ENCODE results near the gene SNX24. TPM values are rescaled to one million over a fixed set of nuclear protein-coding genes. Genes with fewer than 3 reads are reported as not detected.

Gene SNX24
- total and polyA plus RNA-seq, 10 of the 15 experiments (the other 5 are each of a cell fraction or from before 2014, with no cell fraction given) = 0.15 to 6.6 (median 4.1) TPM

GRCh38 chr5:122984425-122984824 lies 139.0 kb downstream of the SNX24 start (continued):
- TF ChIP-seq IKZF1 (conservative IDR thresholded peaks at IDR 0.05) (no peak), ATF7 (IDR thresholded peaks at IDR 0.05; ENCODE audit: low read depth) (no peak), NFYA (IDR thresholded peaks at IDR 0.05; ENCODE audit: borderline replicate concordance, low read depth, low read length) (no peak), RUNX3 (IDR thresholded peaks at IDR 0.05; ENCODE audit: low read length) (no peak)
- TF ChIP-seq, protein P1, sequence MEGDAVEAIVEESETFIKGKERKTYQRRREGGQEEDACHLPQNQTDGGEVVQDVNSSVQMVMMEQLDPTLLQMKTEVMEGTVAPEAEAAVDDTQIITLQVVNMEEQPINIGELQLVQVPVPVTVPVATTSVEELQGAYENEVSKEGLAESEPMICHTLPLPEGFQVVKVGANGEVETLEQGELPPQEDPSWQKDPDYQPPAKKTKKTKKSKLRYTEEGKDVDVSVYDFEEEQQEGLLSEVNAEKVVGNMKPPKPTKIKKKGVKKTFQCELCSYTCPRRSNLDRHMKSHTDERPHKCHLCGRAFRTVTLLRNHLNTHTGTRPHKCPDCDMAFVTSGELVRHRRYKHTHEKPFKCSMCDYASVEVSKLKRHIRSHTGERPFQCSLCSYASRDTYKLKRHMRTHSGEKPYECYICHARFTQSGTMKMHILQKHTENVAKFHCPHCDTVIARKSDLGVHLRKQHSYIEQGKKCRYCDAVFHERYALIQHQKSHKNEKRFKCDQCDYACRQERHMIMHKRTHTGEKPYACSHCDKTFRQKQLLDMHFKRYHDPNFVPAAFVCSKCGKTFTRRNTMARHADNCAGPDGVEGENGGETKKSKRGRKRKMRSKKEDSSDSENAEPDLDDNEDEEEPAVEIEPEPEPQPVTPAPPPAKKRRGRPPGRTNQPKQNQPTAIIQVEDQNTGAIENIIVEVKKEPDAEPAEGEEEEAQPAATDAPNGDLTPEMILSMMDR (IDR thresholded peaks at IDR 0.05 in 2 of 3, conservative IDR thresholded peaks at IDR 0.05 in 1 of 3; ENCODE audit: control insufficient read depth in 2 of 3, extremely low read depth in 1 of 3, insufficient read depth in 1 of 3, low read depth in 3 of 3, low read length in 3 of 3) = no peak
- TF ChIP-seq, protein P2, sequence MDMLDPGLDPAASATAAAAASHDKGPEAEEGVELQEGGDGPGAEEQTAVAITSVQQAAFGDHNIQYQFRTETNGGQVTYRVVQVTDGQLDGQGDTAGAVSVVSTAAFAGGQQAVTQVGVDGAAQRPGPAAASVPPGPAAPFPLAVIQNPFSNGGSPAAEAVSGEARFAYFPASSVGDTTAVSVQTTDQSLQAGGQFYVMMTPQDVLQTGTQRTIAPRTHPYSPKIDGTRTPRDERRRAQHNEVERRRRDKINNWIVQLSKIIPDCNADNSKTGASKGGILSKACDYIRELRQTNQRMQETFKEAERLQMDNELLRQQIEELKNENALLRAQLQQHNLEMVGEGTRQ (IDR thresholded peaks at IDR 0.05; ENCODE audit: borderline replicate concordance, low read depth, low read length) = no peak

GRCh38 chr5:122985006-122985700 lies 139.7 kb downstream of the SNX24 start:
- SMC1A ChIA-PET (ENCODE audit: uncharacterized antibody, unreplicated experiment) = interaction anchor here (1.0 to 1.3 kb wide), 2 partner anchors 8 to 17 kb away, joined by 3 to 4 read pairs; no protein-coding TSS in a partner anchor
- POLR2A ChIA-PET = no interaction called here
- ATAC-seq = no peak
- RAD21 ChIA-PET (ENCODE audit: unreplicated experiment) = no interaction called here
- H3K9ac ChIP-seq (ENCODE audit: control insufficient read depth, insufficient read depth, low read length) = no peak overlapping the region
- BruUV-seq (replicated peaks) = no TSS peak
- H3K9me3 ChIP-seq (replicated peaks; ENCODE audit: control insufficient read depth, insufficient read depth, low read length) = no peaks in the 10 kb centered on the region
- in situ Hi-C loops (cut with MboI) = no loop called here
- intact Hi-C loops (cut with micrococcal nuclease; ENCODE audit: unreplicated experiment) = no loop called here
- no peak overlapping the region for H3K4me3 ChIP-seq
- no peaks in the 10 kb centered on the region for H3K27me3 ChIP-seq (replicated peaks in 1 of 2; ENCODE audit: control insufficient read depth in 2 of 2, insufficient read depth in 2 of 2, low read length in 1 of 2)
- CTCF ChIA-PET = interaction anchor here (0.9 kb wide), 1 partner anchor 140 kb away, joined by 3 read pairs; the partner anchor contains the start of gene SNX24
- 77% methylated on average over 4 of the region's 4 CpGs for WGBS (ENCODE audit: insufficient coverage, insufficient replicate concordance, low lambda C conversion rate, missing lambda C conversion rate)
- H3K4me2 ChIP-seq (ENCODE audit: control insufficient read depth, insufficient read depth) = no peak overlapping the region
- no peaks in the 10 kb centered on the region for H3K36me3 ChIP-seq (ENCODE audit: control insufficient read depth in 2 of 2, insufficient read depth in 2 of 2, low read length in 1 of 2)
- no peaks in the 10 kb centered on the region for H4K20me1 ChIP-seq (ENCODE audit: control insufficient read depth, insufficient read depth)
- H3K79me2 ChIP-seq (ENCODE audit: control insufficient read depth, insufficient read depth, low read length) = no peaks in the 10 kb centered on the region
- no peak overlapping the region for H2AFZ ChIP-seq (ENCODE audit: control insufficient read depth, low read depth, low read length)
- no peak for FAIRE-seq
- DNase-seq (ENCODE audit: low read depth, low spot score) = no peak
- H3K27ac ChIP-seq (ENCODE audit: control insufficient read depth, insufficient read depth) = no peak overlapping the region
- peaks cover 20% of the 10 kb centered on the region for H3K4me1 ChIP-seq (ENCODE audit: control insufficient read depth, insufficient read depth, low read length)
- TF ChIP-seq RAD51 (IDR thresholded peaks at IDR 0.05) (no peak), BCL11A (IDR thresholded peaks at IDR 0.05; ENCODE audit: low read depth, low read length) (no peak), ASH2L (IDR thresholded peaks at IDR 0.05; ENCODE audit: borderline replicate concordance, low read depth) (no peak), RUNX3 (IDR thresholded peaks at IDR 0.05; ENCODE audit: low read length) (no peak), POLR2A (IDR thresholded peaks at IDR 0.05; ENCODE audit: low read depth, low read length) (no peak), ZNF24 (IDR thresholded peaks at IDR 0.05) (no peak), BACH1 (IDR thresholded peaks at IDR 0.05; ENCODE audit: borderline replicate concordance) (no peak), ZSCAN29 (IDR thresholded peaks at IDR 0.05) (no peak), NFYB (IDR thresholded peaks at IDR 0.05; ENCODE audit: insufficient read depth, low read depth, low read length) (no peak), NFYA (IDR thresholded peaks at IDR 0.05; ENCODE audit: borderline replicate concordance, low read depth, low read length) (no peak), FOXM1 (IDR thresholded peaks at IDR 0.05; ENCODE audit: low read depth, low read length) (no peak)
- TF ChIP-seq, protein P3, sequence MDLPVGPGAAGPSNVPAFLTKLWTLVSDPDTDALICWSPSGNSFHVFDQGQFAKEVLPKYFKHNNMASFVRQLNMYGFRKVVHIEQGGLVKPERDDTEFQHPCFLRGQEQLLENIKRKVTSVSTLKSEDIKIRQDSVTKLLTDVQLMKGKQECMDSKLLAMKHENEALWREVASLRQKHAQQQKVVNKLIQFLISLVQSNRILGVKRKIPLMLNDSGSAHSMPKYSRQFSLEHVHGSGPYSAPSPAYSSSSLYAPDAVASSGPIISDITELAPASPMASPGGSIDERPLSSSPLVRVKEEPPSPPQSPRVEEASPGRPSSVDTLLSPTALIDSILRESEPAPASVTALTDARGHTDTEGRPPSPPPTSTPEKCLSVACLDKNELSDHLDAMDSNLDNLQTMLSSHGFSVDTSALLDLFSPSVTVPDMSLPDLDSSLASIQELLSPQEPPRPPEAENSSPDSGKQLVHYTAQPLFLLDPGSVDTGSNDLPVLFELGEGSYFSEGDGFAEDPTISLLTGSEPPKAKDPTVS (IDR thresholded peaks at IDR 0.05; ENCODE audit: low read depth, low read length) = no peak
- TF ChIP-seq, protein P1 (IDR thresholded peaks at IDR 0.05 in 2 of 3, conservative IDR thresholded peaks at IDR 0.05 in 1 of 3; ENCODE audit: control insufficient read depth in 2 of 3, extremely low read depth in 1 of 3, insufficient read depth in 1 of 3, low read depth in 3 of 3, low read length in 3 of 3) = no peak
